Stimulated activated CD8-positive, alpha-beta memory T cell treated with anti-CD3 and anti-CD28 coated beads, Interleukin-2, amount 100 ng/mL, for 48 hours (primary cell): ENCODE measurements around the gene ERH.
"Not testable (repeated sequence)": the region's sequence is repeated elsewhere in the genome, so short reads cannot be mapped to it uniquely, and the experiment has no call there.

ENCODE experiments used
- DNase-seq, 2 donors: peaks; one replicate each; pipeline ENCODE4 v3.0.0-alpha.2; 2020; ENCODE audit warnings: low read depth in 2 of 2

The ERH gene

GRCh38 chr14:69398053-69398817 is at the start of gene ERH, which contains the start of gene SLC39A9:
TSS of gene ERH (minus strand) at chr14:69398299. CDS start at chr14:69398233, 66 bp downstream.
TSS of gene SLC39A9 (plus strand) at chr14:69398692. CDS start at chr14:69399370, 678 bp downstream.
- peak; percentile 81 to 89 for DNase-seq

DNA sequence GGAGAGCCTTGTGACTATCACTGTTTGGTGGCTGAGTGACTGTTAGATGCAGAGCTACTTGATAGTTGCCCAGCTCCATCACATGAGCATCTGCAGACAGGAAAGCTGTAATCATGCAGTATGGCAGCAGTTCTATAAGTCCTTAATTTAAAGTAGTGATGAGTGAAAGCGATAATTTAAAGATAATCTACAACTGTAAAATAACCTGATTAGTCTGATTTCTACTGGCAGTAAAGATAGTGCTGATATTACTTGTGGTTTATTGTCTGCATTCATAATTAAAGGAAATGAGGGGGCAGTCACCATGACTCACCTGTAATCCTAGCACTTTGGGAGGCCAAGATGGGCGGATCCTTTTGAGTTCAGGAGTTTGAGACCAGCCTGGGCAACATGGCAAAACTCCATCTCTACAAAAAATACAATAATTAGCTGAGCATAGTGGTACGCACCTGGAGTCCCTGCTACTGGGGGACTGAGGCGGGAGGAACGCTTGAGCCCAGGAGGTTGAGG is 45.3 kb upstream of the ERH start:
- DNase-seq, result no peak

DNA sequence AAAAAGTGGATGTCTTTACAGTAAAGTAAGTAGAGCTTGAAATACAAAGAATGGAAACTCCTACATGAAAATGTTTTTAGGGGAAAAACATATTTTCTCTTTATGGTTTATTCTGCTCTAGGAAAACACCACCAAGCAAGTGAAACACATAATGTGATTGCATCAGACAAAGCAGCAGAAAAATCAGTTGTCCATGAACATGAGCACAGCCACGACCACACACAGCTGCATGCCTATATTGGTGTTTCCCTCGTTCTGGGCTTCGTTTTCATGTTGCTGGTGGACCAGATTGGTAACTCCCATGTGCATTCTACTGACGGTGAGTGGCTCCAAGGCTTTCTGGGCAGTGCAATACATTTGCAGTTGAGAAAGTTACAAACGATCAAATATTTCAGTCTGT is 43.8 kb upstream of the ERH start:
- DNase-seq, result no peak

- no peak for DNase-seq
Observed at GRCh38 chr14:69439521-69440270, 41.6 kb upstream of the ERH start.

GRCh38 chr14:69432364-69432763 is 34.3 kb upstream of the ERH start:
- DNase-seq, result no peak

DNA sequence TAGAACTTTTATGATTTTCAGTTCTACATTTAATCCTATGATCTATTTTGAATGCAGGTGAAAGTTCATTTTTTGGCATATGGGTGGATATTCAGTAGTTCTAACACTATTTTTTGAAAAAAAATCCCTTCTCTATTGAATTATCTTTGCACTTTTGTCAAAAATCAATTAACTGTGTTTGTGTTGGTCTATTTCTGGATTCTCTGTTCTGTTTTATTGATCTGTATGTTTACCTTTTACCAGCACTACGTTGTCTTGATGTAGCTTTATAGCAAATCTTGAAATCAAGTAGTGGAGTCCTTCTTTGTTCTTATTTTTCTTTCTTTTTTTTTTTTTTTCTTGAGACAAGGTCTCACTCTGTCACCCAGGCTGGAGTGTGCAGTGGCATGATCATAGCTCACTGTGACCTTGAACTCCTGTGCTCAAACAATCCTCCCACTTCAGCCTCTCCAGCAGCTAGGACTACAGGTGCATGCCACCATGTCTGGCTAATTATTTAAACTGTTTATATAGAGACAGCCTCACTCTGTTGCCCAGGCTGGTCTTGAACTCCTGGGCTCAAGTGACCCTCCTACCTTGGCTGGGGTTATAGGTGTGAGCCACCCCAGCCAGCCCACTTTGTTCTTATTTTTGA is 32.3 kb upstream of the ERH start:
- DNase-seq, result no peak

DNA sequence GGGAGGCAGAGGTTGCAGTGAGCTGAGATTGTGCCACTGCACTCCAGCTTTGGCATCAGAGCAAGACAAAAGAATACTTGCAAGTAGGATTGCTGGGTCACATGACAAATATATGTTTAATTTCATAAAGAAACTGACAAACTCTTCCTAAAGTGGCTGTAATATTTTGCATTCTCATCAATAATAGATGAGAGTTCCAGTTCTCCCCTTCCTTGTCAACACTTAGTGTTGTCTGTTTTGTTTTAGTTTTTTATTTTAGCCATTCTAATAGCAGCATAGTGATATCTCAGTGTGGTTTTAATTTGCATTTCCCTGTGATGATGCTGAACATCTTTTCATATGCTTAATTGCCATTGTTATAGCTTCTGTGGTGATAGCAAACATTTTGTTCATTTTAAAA is 31.5 kb upstream of the ERH start:
- no peak for DNase-seq

DNA sequence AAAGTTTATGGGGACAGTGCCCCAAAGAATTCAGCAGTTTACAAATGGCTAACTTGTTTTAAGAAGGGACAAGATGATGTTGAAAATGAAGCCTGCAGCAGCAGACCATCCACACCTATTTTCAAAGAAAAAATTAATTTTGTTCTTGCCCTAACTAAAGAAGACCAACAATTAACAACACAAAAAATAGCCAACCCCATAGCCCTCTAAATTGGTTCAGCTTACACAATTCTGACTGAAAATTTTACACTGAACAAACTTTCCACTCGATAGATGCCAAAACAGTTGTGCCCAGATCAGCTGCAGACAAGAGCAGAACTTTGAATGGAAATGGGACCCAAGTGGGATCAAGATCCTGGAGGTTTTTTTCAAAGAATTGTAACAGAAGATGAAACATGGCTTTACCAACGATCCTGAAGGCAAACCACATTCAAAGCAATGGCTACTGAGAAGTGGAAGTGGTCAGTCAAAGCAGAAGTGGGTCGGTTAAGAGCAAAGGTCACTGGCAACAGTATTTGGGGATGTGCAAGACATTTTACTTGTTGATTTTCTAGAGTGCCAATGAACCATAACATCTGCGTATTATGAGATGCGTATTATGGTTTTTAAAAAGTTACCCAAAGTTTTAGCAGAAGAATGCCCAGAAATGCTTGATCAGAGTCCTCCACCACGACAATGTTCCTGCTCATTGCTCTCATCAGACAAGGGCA is 30.3 kb upstream of the ERH start:
- DNase-seq, result no peak

DNA sequence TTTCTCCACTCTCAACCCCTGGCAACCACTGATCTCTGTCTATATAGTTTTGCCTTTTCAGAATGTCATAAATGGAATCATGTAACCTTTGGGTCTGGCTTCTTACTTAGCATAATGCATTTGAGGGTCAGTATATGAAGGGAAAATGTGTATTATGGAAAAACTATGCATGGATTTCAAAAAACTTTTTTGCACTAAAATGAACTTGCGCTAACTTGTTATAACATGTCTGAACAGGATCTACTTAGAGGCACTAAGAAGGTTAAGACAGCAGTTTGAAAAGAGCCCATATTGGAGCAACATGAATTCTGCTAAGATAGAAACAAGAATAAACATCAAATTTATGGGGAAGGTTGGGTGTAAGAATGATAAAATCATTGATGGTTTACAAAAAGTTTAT is 29.5 kb upstream of the ERH start:
- DNase-seq, result no peak

DNA sequence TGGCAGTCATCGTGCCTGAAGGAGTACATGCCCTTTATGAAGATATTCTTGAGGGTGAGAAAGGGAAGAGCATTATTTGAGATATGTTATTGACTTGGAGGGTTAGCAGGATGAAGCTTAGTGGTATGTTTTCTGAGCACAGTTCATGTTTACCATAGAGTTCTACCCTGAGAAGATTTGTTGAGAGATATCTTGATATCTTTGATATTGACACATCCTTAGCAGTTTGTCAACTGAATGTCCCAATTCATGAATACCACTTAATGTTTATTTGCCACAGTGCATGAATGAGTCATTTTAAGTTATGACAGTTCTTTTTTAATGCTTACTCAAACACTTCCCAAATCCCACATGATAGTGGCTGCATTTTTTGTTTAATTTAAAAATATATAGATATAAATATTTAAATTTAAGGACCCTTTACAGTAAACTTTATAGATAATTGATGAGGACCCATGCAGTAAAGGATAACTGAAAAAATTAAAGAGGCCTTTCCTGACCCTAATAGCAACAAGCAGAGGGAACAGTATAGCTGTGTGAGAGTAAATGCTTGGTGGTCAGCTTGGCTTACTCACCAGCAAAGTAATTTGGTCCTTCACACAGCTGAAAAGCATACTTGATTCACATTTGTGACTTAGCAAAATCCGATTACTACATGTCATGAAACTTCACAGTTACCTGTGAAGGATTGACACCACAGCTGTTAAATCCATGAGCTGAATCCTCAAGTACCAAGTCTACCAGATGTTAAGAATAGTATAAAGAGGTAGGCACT is 26.2 kb upstream of the ERH start:
- DNase-seq, result no peak

GRCh38 chr14:69423279-69423678 is 25.2 kb upstream of the ERH start:
- DNase-seq, result no peak

DNA sequence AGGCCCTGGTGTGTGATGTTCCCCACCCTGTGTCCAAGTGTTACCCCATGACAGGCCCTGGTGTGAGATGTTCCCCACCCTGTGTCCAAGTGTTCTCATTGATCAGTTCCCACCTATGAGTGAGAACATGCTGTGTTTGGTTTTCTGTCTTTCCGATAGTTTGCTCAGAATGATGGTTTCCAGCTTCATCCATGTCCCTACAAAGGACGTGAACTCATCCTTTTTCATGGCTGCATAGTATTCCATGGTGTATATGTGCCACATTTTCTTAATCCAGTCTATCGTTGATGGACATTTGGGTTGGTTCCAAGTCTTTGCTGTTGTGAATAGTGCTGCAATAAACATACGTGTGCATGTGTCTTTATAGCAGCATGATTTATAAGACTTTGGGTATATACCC is 18.0 kb upstream of the ERH start:
- DNase-seq, result not testable (repeated sequence)

DNA sequence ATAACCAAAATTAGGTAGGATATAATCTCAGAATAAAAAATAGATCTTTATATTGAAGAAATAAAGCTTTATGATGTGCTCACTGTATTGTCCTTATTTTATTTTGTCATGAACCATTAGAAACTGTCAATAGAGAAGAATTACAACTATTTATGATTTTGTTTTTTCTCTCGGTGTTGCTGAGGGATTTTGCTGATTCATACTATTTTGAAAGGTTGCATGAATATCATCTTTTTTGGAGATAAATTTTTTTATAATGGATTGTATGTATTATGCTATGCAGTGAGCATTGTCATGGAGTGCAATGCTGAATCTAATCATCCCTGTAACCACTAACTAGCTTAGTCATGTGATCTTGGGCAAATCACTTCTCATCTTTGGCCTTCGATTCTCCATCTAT is 15.4 kb upstream of the ERH start:
- DNase-seq, result no peak

DNA sequence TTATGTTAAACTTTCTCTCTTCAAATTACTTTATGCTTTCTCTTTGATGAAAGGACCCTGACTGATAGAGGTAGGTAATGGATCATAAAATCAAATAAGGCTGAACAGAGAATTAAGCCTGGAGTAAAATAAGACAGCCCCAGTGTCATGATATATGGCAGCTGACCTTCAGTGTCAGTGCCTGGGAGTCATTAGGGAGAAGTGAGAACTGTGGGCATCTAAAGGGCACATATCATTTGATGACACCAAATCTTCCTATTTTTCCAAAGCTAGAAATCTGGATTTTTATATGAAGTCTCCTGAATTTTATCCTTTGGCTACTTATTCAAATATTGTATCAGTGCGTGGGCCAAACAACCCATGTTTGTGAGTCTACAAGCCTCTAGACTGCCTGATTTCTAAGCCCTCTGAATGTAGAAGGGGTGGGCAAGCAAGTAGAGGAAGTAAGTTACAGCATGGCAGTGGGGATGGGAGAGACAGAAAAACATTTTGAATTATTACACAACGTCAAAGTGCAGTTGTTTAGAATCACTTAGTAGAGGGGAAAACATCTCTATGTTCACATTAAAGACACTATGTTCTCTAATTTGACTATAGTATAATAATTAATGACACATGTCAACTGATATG is 10.3 kb upstream of the ERH start:
- DNase-seq, result no peak

- DNase-seq, result no peak
Observed at GRCh38 chr14:69405762-69406161, 7.7 kb upstream of the ERH start.

DNA sequence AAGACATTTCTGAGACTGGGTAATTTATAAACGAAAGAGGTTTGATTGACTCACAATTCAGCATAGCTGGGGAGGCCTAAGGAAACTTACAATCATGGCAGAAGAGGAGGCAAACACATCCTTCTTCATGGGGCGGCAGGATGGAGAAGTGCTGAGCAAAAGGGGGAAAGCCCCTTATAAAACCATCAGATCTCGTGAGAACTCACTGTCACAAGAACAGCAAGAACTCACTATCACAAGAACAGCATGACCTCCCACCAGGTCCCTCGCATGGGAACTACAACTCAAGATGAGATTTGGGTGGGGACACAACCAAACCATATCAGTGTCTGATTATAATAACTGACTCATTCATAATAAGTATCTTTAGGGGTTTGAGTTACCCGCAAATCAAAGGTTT is 6.8 kb upstream of the ERH start:
- no peak for DNase-seq

DNA sequence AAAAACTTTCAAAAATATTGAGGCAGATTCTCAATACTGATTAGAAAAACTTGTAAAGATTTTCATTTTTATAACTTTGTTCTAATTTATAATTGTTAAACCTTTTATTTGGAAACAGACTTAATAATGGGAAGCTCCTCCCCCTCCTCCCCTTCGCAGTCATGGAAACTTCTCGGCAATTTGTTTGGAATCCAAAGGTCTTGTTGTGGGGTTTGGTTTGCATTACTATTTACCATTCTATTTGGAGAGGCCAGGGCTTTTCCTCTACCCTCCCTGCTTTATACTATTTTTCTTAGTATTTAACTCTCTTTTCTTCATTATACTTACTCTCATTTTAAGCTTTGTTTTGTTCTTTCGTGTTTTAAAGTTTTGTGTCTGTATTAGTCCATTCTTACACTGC is 6.4 kb upstream of the ERH start:
- no peak for DNase-seq

DNA sequence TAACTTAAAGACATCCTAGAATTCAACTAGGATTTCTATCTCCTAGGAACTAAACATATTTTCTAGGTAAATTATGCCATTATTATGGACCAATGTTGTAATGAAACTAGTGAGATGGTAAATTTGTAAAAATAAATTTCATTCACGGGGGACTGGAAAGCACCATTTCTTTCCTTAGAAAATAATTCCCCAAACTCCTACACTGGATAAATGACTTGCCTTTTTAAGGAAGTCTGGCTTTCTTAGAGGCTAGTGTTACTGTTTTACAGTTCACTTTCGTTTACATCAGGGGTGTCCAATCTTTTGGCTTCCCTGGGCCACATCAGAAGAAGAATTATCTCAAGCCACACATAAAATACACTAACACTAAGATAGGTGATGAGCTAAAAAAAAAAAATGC is 3.7 kb upstream of the ERH start:
- DNase-seq, result no peak

DNA sequence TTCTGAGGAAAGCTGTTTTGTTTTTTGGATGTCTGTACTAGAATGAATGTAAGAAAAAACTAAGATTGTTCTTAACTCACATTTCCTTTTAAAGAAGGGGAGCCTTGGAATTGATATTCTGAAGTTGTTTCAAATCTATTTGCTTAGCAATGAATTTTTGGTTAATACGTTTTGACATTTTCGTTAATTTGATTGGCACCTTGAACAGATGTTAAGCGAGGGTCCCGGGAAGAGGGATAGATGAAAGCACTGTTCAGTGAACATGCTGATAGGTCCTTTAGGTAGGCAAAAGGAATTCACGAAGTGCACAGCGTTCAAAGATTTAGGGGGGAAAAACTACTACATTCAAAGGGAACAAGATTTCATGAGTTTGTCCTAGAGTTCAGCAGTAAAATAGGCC is 2.1 kb upstream of the ERH start:
- DNase-seq, result no peak

DNA sequence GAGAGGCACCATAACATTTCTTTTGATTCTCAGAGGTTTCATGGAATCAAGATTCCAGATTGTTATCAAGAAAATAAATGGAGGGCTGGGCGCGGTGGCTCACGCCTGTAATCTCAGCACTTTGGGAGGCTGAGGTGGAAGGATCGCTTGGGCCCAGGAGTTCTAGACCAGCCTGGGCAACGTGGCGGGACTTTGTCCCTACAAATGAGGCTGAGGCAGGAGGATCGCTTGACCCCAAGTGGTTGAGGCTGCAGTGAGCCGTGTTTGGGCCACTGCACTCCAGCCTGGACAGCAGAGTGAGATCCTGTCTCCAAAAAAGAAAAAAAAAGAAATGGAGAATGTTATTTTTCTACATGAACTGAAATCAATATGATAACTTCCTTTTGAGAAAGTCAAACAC is 1.7 kb upstream of the ERH start:
- DNase-seq, result no peak

- peak in 1 of 2 donors; percentile 37 for DNase-seq
Observed at GRCh38 chr14:69398818-69399210, 715 bp upstream of the ERH start.
